Astrocyte (in vitro differentiated cells and primary cell): Measurements from ENCODE around the gene RAMAC.

ENCODE experiments used
- EZH2 ChIP-seq: IDR thresholded peaks from 2 replicates; pipeline ENCODE4 v1.6.1; 2012; ENCODE audit warnings: mild to moderate bottlenecking, low read length, inconsistent platforms; ENCODE audit not compliant: insufficient read depth
- TF ChIP-seq, protein P1 (sequence below): IDR thresholded peaks from 2 replicates; pipeline ENCODE4 v1.5.1; 2011; ENCODE audit warnings: low read depth, mild to moderate bottlenecking, inconsistent platforms, low read length, moderate library complexity; ENCODE audit not compliant: insufficient read depth

DNA sequence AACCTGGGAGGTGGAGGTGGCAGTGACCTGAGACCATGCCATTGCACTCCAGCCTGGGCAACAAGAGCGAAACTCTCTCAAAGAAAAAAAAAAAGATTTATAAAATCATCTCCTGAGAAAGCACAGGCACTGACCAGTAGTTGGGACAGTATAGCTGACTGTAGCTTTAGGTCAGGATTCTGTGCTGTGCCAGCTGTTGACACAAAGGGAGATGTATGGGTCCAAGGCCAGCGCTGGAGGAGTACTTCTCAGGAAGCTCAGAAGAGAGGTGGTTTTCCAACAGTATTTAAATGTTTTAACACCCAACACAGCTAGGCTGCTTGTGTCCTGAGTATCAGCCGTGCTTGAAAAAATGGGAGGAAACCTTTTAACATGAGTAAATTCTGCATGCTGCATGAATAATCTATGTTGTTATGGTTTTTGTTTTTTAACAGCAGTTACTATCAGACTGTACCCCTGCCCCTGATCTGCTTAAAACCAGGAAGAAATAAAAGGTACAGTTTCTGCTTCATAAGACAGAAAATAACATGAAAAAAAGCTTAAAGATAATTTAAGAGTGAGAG is 6.5 kb downstream of the RAMAC start:
- TF ChIP-seq, protein P1, sequence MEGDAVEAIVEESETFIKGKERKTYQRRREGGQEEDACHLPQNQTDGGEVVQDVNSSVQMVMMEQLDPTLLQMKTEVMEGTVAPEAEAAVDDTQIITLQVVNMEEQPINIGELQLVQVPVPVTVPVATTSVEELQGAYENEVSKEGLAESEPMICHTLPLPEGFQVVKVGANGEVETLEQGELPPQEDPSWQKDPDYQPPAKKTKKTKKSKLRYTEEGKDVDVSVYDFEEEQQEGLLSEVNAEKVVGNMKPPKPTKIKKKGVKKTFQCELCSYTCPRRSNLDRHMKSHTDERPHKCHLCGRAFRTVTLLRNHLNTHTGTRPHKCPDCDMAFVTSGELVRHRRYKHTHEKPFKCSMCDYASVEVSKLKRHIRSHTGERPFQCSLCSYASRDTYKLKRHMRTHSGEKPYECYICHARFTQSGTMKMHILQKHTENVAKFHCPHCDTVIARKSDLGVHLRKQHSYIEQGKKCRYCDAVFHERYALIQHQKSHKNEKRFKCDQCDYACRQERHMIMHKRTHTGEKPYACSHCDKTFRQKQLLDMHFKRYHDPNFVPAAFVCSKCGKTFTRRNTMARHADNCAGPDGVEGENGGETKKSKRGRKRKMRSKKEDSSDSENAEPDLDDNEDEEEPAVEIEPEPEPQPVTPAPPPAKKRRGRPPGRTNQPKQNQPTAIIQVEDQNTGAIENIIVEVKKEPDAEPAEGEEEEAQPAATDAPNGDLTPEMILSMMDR: no peak
- TF ChIP-seq EZH2: no peak
